Tibial artery (tissue), 4 donors: Measurements from ENCODE around the gene P2RY2.

Experiments used
- DNase-seq, 2 donors: peaks; one replicate each; pipeline ENCODE4 v3.0.0-alpha.2; 2019
- H3K27ac ChIP-seq, 2 donors: fragments of 200-600 bp; sonication (generic) in 1 of 2; 1 replicate in 1 of 2; 2 replicates in 1 of 2; pipeline ENCODE4 v1.5.1; 2018 to 2019; ENCODE audit warnings: mild to moderate bottlenecking in 1 of 2
- H3K27me3 ChIP-seq, 2 donors: fragments of 200-600 bp; sonication (generic) in 1 of 2; one replicate each; pipeline versions ENCODE4 v1.5.1 to v1.6.0; 2016 to 2019
- H3K36me3 ChIP-seq, 3 donors: fragments of 200-600 bp; sonication (generic) in 2 of 3; one replicate each; pipeline ENCODE4 v1.5.1; 2016 to 2019; ENCODE audit warnings: mild to moderate bottlenecking in 2 of 3
- H3K4me1 ChIP-seq, 4 donors: fragments of 200-600 bp; sonication (generic) in 2 of 4; 1 replicate in 3 of 4; 2 replicates in 1 of 4; pipeline ENCODE4 v1.5.1; 2016 to 2019
- H3K4me3 ChIP-seq, 2 donors: fragments of 200-600 bp; sonication (generic) in 1 of 2; 1 replicate in 1 of 2; 2 replicates in 1 of 2; pipeline ENCODE4 v1.5.1; 2018 to 2019; ENCODE audit warnings: mild to moderate bottlenecking in 2 of 2
- H3K9me3 ChIP-seq, 3 donors: fragments of 200-600 bp; sonication (generic) in 1 of 3; one replicate each; pipeline ENCODE4 v1.5.1; 2016 to 2019
- intact Hi-C: fragments of 100-400 bp; cut with DNase I; formaldehyde crosslinking; loops from one replicate; pipeline ENCODE4 v1.15.0; 2023; ENCODE audit warnings: low total_unique reads
- TF ChIP-seq, protein P1 (sequence below), 2 experiments: fragments of 200-600 bp in 1 of 2; fragments of 450-650 bp in 1 of 2; IDR thresholded peaks; one replicate each; pipeline ENCODE4 v1.5.1; 2017 to 2019; ENCODE audit warnings: antibody characterized with exemption in 2 of 2, mild to moderate bottlenecking in 1 of 2, moderate library complexity in 1 of 2

Gene P2RY2

GRCh38 chr11:73206801-73207200, 11.3 kb upstream of the P2RY2 start:
- H3K4me1 ChIP-seq = no peaks in the 10 kb centered on the region
- no peak overlapping the region for H3K27ac ChIP-seq
- TF ChIP-seq, protein P1, sequence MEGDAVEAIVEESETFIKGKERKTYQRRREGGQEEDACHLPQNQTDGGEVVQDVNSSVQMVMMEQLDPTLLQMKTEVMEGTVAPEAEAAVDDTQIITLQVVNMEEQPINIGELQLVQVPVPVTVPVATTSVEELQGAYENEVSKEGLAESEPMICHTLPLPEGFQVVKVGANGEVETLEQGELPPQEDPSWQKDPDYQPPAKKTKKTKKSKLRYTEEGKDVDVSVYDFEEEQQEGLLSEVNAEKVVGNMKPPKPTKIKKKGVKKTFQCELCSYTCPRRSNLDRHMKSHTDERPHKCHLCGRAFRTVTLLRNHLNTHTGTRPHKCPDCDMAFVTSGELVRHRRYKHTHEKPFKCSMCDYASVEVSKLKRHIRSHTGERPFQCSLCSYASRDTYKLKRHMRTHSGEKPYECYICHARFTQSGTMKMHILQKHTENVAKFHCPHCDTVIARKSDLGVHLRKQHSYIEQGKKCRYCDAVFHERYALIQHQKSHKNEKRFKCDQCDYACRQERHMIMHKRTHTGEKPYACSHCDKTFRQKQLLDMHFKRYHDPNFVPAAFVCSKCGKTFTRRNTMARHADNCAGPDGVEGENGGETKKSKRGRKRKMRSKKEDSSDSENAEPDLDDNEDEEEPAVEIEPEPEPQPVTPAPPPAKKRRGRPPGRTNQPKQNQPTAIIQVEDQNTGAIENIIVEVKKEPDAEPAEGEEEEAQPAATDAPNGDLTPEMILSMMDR (IDR thresholded peaks at IDR 0.05) = no peak
- H3K27me3 ChIP-seq = no peaks in the 10 kb centered on the region
- DNase-seq = no peak
- no peaks in the 10 kb centered on the region for H3K36me3 ChIP-seq
- intact Hi-C loops = no loop called here
- no peak overlapping the region for H3K4me3 ChIP-seq
- no peaks in the 10 kb centered on the region for H3K9me3 ChIP-seq

GRCh38 chr11:73209892-73210291, 8.2 kb upstream of the P2RY2 start:
- Histone ChIP-seq H3K9me3 (no peaks in the 10 kb centered on the region), H3K36me3 (no peaks in the 10 kb centered on the region), H3K27ac (no peak overlapping the region), H3K4me3 (no peak overlapping the region), H3K27me3 (no peaks in the 10 kb centered on the region), H3K4me1 (no peaks in the 10 kb centered on the region)
- no peak for DNase-seq
- TF ChIP-seq, protein P1 (IDR thresholded peaks at IDR 0.05) = no peak
- intact Hi-C loops = no loop called here

- TF ChIP-seq, protein P1 (IDR thresholded peaks at IDR 0.05) = no peak
- Histone ChIP-seq H3K9me3 (no peaks in the 10 kb centered on the region), H3K36me3 (no peaks in the 10 kb centered on the region), H3K27ac (no peak overlapping the region), H3K4me1 (no peaks in the 10 kb centered on the region), H3K4me3 (no peak overlapping the region), H3K27me3 (no peaks in the 10 kb centered on the region)
- no peak for DNase-seq
- intact Hi-C loops = no loop called here
Measured at GRCh38 chr11:73210916-73211667, 7.0 kb upstream of the P2RY2 start.

DNA sequence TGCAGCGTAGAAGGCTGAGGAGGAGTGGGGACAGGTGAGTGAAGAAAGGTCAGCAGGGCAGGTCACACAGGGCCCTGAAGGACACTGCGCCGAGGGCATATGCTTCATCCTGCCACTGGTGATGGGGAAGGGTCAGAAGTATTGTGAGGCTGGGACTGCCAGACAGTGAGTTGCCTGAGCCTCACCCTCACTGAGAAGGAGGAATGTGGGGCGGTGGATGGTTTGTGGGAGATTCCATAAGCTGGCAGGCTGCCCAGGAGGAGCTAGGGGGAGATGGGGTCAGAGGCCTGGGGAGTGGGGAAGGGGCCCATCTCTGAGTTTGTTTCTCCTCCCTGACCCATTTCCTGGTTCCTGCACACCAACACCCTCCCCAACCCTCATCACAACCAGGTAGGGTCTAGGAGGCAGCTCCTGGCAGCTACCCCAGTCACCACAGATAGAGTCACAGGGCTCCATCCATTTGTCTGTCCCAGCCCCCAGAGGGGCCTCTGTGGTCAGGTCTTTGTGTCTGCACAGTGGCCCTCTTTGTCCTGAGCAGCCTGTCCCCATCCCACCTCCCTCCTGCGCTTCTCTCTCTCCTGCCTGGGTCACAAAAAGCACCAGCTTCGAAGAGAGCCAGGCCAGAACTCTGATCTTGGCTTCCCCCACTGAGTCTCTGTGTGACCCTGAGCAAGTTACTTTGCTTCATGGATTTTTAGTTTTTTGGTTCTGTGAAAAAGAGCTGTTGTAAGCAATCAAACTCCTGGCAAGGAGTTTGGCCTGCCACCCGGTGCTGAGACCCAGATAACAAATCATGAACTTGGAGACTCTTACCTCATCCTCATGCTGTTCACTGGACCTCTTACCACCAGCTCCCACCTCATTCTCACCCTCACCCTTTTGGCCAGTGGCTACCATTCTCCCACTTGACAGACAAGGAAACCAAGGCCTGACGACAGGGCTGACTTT, 4.6 kb upstream of the P2RY2 start:
- intact Hi-C loops = no loop called here
- TF ChIP-seq, protein P1 (IDR thresholded peaks at IDR 0.05) = no peak
- H3K27me3 ChIP-seq = no peaks in the 10 kb centered on the region
- H3K36me3 ChIP-seq = no peaks in the 10 kb centered on the region
- H3K4me3 ChIP-seq = no peak overlapping the region
- H3K4me1 ChIP-seq = peaks cover 0 to 17% (median 7%) of the 10 kb centered on the region in 4 donors
- no peak overlapping the region for H3K27ac ChIP-seq
- peak in 1 of 2 donors; percentile 60 for DNase-seq
- H3K9me3 ChIP-seq = no peaks in the 10 kb centered on the region

- H3K4me3 ChIP-seq = no peak overlapping the region
- TF ChIP-seq, protein P1 (IDR thresholded peaks at IDR 0.05) = no peak
- intact Hi-C loops = no loop called here
- H3K4me1 ChIP-seq = peaks cover 0 to 32% (median 14%) of the 10 kb centered on the region in 4 donors
- no peaks in the 10 kb centered on the region for H3K27me3 ChIP-seq
- no peak for DNase-seq
- no peaks in the 10 kb centered on the region for H3K36me3 ChIP-seq
- no peaks in the 10 kb centered on the region for H3K9me3 ChIP-seq
- no peak overlapping the region for H3K27ac ChIP-seq
Measured at GRCh38 chr11:73215191-73216134, 2.6 kb upstream of the P2RY2 start.
